ENCODE measurements around the gene RFC5.
A peak's percentile ranks its signal among the peaks of the same experiment; 100 is the strongest.

The RFC5 gene, protein sequence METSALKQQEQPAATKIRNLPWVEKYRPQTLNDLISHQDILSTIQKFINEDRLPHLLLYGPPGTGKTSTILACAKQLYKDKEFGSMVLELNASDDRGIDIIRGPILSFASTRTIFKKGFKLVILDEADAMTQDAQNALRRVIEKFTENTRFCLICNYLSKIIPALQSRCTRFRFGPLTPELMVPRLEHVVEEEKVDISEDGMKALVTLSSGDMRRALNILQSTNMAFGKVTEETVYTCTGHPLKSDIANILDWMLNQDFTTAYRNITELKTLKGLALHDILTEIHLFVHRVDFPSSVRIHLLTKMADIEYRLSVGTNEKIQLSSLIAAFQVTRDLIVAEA

DNA sequence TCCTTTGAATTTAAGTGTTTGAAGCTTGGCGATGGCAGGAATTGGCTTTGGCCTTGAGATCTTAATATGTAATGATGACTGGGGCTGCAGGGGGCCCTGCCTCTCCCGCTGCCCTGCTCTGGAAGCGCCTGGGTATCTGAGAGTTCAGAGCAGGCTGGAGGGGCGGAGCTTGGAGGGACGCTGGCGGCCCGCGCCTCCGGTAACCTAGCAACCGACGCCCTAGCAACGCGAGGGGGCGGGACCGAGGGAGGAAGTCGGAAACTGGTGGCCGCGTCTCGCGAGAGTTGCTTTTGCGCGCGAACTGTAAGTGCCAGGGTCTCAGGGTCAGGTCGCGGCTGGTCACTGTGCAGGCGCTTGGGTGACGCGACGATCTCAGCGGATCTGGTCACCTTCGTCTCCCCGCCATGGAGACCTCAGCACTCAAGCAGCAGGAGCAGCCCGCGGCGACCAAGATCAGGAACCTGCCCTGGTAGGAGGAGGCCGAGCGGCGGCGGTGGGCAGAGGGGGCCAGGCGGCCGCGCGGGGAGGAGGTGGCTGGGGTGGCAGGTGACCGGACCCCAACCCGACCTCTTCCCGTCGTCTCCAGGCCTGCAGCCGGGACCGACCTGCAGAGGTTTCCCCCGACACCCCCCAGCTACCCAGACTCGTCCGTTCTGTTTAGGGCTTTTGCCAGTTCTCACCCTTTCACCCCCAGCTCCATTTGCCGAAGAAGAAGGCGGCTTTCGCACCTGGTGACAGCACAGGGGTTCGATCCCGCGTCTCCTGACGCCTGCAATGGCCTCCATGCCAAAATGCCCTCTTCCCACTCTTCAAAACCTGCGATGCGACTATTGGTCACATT lies at the start of gene RFC5:
Gene RFC5, plus strand, starts transcription at position 280 of the 841 bp plus-strand sequence. Its CDS starts 125 bp downstream, at position 405.
- Histone ChIP-seq H3K27me3 (ENCODE audit: control insufficient read depth in 1 of 2, insufficient read depth in 2 of 2, low read length in 2 of 2) (no peaks in the 10 kb centered on the region), H3K9me3 (ENCODE audit: control insufficient read depth in 1 of 2, low read length in 2 of 2) (no peaks in the 10 kb centered on the region), H3K36me3 (ENCODE audit: control insufficient read depth in 1 of 2, insufficient read depth in 2 of 2, low read length in 2 of 2) (peaks cover 5 to 25% of the 10 kb centered on the region in 2 donors), H3K27ac (ENCODE audit: low read depth, low read length) (no peak within 1 kb of the TSS), H3K4me1 (ENCODE audit: control insufficient read depth in 1 of 2, insufficient read depth in 2 of 2, low read length in 2 of 2) (peaks cover 0 to 11% of the 10 kb centered on the region in 2 donors), H3K9ac (ENCODE audit: low read depth in 1 of 2, low read length in 2 of 2) (peak within 1 kb of the TSS; percentile 83 to 91), H3K4me3 (ENCODE audit: low read depth in 1 of 2, low read length in 2 of 2) (peak within 1 kb of the TSS; percentile 93 to 94)

DNA sequence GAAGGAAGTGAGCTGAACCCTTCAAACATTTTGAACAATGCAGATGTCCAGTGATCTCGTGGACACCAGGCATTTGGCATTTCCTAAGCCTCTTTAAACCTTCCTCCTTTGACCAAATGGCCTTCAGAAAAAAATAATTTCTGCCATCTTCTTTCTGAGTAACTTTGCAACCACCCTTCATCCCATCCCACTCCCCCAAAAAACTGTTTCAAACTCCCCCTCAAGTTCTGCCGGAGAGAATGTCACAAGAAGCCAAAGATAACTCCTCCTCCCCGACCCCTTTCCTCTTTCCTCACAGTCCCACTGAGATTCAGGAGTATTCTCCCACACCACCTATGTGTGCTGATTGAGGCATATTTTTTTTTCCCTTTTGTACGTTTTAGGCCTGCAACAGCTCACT lies 49.5 kb upstream of the RFC5 start:
- no peaks in the 10 kb centered on the region for H3K36me3 ChIP-seq (ENCODE audit: control insufficient read depth in 1 of 2, insufficient read depth in 2 of 2, low read length in 2 of 2)
- H3K9me3 ChIP-seq (ENCODE audit: control insufficient read depth in 1 of 2, low read length in 2 of 2): peaks cover 0 to 5% of the 10 kb centered on the region in 2 donors
- peaks cover 4 to 10% of the 10 kb centered on the region in 2 donors for H3K27me3 ChIP-seq (ENCODE audit: control insufficient read depth in 1 of 2, insufficient read depth in 2 of 2, low read length in 2 of 2)
- H3K4me3 ChIP-seq (ENCODE audit: low read depth in 1 of 2, low read length in 2 of 2): no peak overlapping the region
- no peak overlapping the region for H3K27ac ChIP-seq (ENCODE audit: low read depth, low read length)
- H3K4me1 ChIP-seq (ENCODE audit: control insufficient read depth in 1 of 2, insufficient read depth in 2 of 2, low read length in 2 of 2): no peaks in the 10 kb centered on the region
- H3K9ac ChIP-seq (ENCODE audit: low read depth in 1 of 2, low read length in 2 of 2): no peak overlapping the region

DNA sequence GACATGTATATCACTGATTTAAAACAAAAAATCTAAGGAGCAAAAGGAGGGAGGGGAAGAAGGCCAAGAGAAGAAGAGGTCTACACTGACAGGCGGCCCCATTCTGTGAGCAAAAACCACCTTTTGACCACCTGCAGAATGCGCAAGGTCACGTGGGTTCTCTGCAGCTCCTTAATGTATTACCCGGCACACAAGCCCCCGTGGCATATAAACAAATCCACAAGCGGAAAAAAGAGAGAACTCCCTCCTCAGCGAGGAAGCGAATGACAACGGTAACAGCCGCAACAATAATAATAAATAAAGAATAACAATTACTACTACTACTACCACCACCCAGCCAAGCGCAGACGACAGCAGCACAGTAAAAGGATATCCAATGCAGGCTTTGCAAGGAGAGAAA lies 49.0 kb upstream of the RFC5 start:
- H3K9ac ChIP-seq (ENCODE audit: low read depth in 1 of 2, low read length in 2 of 2): no peak overlapping the region
- H3K9me3 ChIP-seq (ENCODE audit: control insufficient read depth in 1 of 2, low read length in 2 of 2): peaks cover 0 to 5% of the 10 kb centered on the region in 2 donors
- H3K4me3 ChIP-seq (ENCODE audit: low read depth in 1 of 2, low read length in 2 of 2): no peak overlapping the region
- H3K27me3 ChIP-seq (ENCODE audit: control insufficient read depth in 1 of 2, insufficient read depth in 2 of 2, low read length in 2 of 2): peaks cover 4 to 10% of the 10 kb centered on the region in 2 donors
- no peaks in the 10 kb centered on the region for H3K4me1 ChIP-seq (ENCODE audit: control insufficient read depth in 1 of 2, insufficient read depth in 2 of 2, low read length in 2 of 2)
- no peaks in the 10 kb centered on the region for H3K36me3 ChIP-seq (ENCODE audit: control insufficient read depth in 1 of 2, insufficient read depth in 2 of 2, low read length in 2 of 2)
- no peak overlapping the region for H3K27ac ChIP-seq (ENCODE audit: low read depth, low read length)

DNA sequence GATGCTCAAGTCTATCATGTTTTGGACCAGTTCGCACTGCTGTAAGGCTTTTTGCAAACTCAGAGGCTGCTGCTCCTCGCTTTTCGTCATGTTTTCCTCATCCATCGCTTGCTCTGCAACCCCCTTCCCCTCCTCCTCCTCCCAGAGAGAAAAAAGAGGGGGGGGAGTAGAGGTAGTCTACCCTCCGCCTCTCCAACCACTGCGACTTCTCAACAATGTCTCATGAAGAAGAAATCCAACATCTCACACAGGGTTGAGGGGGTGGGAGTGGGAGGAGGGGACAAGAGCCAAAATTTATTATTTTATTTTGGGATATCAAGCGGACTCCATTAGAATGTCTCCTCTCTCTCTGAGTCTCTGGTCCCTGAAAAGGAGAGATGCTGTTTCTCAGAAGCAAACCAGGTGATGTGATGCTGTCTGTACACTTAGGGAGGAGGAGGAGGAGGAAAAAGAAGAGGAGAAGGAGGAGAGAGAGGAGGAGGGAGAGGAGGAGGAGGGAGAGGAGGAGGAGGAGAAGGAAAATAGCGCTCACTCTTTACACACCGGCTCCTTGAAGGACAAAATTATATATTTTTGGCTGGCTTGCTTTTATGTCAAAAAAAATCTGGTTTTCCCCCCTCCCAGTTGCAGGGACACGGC lies 48.2 kb upstream of the RFC5 start:
- no peak overlapping the region for H3K27ac ChIP-seq (ENCODE audit: low read depth, low read length)
- H3K4me3 ChIP-seq (ENCODE audit: low read depth in 1 of 2, low read length in 2 of 2): peak overlapping the region; percentile 49 to 58
- H3K9ac ChIP-seq (ENCODE audit: low read depth in 1 of 2, low read length in 2 of 2): no peak overlapping the region
- peaks cover 0 to 5% of the 10 kb centered on the region in 2 donors for H3K9me3 ChIP-seq (ENCODE audit: control insufficient read depth in 1 of 2, low read length in 2 of 2)
- peaks cover 4 to 10% of the 10 kb centered on the region in 2 donors for H3K27me3 ChIP-seq (ENCODE audit: control insufficient read depth in 1 of 2, insufficient read depth in 2 of 2, low read length in 2 of 2)
- no peaks in the 10 kb centered on the region for H3K36me3 ChIP-seq (ENCODE audit: control insufficient read depth in 1 of 2, insufficient read depth in 2 of 2, low read length in 2 of 2)
- no peaks in the 10 kb centered on the region for H3K4me1 ChIP-seq (ENCODE audit: control insufficient read depth in 1 of 2, insufficient read depth in 2 of 2, low read length in 2 of 2)

DNA sequence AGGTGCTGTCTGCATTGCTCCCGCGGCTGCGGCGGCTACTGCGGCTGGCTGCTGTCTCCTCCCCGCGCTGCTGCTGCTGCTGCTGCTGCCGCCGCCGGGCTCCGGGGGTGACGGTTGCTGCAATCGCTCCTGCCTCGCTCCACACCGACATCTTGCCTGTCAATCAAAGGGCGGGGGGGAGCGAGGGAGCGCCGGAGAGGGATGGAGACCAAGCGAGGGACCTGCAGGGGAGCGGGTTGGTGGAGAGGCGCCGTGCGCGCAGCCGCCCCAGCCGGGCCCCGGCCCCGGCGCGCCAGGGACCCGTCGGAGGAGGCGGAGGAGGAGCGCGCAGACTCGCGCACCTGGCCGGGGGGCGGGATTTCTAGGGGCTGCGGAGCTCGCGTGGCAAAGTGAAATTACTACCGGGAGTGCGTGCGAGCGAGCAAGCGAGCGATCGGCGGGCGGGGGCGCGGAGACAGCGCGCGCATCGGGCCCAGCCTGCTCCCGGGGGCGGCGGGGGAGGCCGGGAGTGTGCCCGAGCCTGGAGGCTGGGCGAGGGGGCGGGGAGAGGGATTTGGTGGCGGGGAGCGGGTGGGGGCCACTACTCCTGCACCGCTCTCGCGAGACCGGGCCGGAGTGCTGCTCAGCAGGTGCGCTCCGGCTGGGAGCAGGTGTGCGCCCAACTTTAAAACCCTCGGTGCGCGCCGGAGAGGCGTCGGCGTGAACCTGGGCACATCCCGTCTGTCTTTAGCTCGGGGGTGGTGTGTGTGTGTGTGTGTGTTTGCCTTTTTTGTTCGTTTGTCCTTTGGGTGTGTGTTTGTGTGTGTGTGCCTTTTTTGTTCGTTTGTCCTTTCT lies 47.5 kb upstream of the RFC5 start, which contains the start of gene KSR2:
Gene KSR2, minus strand, starts transcription at position 165 of the 834 bp plus-strand sequence. CDS start 735 bp downstream, outside the sequence.
- H3K4me1 ChIP-seq (ENCODE audit: control insufficient read depth in 1 of 2, insufficient read depth in 2 of 2, low read length in 2 of 2): no peaks in the 10 kb centered on the region
- peaks cover 4 to 10% of the 10 kb centered on the region in 2 donors for H3K27me3 ChIP-seq (ENCODE audit: control insufficient read depth in 1 of 2, insufficient read depth in 2 of 2, low read length in 2 of 2)
- H3K4me3 ChIP-seq (ENCODE audit: low read depth in 1 of 2, low read length in 2 of 2): peak within 1 kb of the TSS; percentile 49 to 58
- H3K9me3 ChIP-seq (ENCODE audit: control insufficient read depth in 1 of 2, low read length in 2 of 2): peaks cover 0 to 5% of the 10 kb centered on the region in 2 donors
- H3K36me3 ChIP-seq (ENCODE audit: control insufficient read depth in 1 of 2, insufficient read depth in 2 of 2, low read length in 2 of 2): no peaks in the 10 kb centered on the region
- no peak within 1 kb of the TSS for H3K27ac ChIP-seq (ENCODE audit: low read depth, low read length)
- H3K9ac ChIP-seq (ENCODE audit: low read depth in 1 of 2, low read length in 2 of 2): no peak within 1 kb of the TSS

DNA sequence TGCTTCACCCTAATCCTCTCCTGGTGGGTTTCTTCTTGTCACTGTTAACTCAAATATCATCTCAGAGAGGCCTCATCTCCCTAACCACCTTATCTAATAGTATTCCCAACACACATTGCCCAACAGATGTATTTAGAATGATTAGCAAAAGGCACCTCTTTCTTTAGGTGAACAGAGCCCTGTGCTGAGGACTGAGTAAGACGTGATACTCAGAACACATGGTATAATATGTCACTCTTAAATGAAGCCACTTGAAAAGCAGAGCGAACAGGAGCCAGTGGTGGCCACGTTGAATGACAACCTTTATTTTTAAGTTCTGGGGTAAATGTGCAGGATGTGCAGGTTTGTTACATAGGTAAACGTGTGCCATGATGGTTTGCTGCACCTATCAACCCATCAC lies 46.2 kb upstream of the RFC5 start:
- peaks cover 4 to 10% of the 10 kb centered on the region in 2 donors for H3K27me3 ChIP-seq (ENCODE audit: control insufficient read depth in 1 of 2, insufficient read depth in 2 of 2, low read length in 2 of 2)
- no peaks in the 10 kb centered on the region for H3K36me3 ChIP-seq (ENCODE audit: control insufficient read depth in 1 of 2, insufficient read depth in 2 of 2, low read length in 2 of 2)
- H3K4me3 ChIP-seq (ENCODE audit: low read depth in 1 of 2, low read length in 2 of 2): no peak overlapping the region
- peaks cover 0 to 5% of the 10 kb centered on the region in 2 donors for H3K9me3 ChIP-seq (ENCODE audit: control insufficient read depth in 1 of 2, low read length in 2 of 2)
- no peak overlapping the region for H3K27ac ChIP-seq (ENCODE audit: low read depth, low read length)
- no peak overlapping the region for H3K9ac ChIP-seq (ENCODE audit: low read depth in 1 of 2, low read length in 2 of 2)
- no peaks in the 10 kb centered on the region for H3K4me1 ChIP-seq (ENCODE audit: control insufficient read depth in 1 of 2, insufficient read depth in 2 of 2, low read length in 2 of 2)

DNA sequence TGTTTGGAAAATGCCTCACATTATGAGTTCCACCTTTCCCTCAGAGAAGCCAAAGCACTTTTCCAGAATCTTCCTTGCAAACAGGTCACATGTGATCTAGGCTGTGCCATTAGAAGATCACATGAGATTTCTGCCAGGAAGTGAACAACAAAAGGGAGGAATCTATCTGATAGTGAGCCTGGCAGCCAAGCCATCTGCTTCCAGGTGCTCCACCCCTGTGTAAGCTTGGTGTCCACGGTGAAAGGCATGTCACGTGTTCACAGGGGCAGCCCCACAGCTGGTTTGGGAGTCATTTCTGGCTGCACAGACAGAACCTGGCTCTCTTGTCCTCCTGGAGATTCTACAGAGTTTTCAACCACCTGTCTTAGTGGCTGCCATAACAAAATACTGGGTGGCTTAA lies 44.2 kb upstream of the RFC5 start:
- Histone ChIP-seq H3K4me3 (ENCODE audit: low read depth in 1 of 2, low read length in 2 of 2) (no peak overlapping the region), H3K27ac (ENCODE audit: low read depth, low read length) (no peak overlapping the region), H3K4me1 (ENCODE audit: control insufficient read depth in 1 of 2, insufficient read depth in 2 of 2, low read length in 2 of 2) (no peaks in the 10 kb centered on the region), H3K36me3 (ENCODE audit: control insufficient read depth in 1 of 2, insufficient read depth in 2 of 2, low read length in 2 of 2) (no peaks in the 10 kb centered on the region), H3K9me3 (ENCODE audit: control insufficient read depth in 1 of 2, low read length in 2 of 2) (peaks cover 0 to 5% of the 10 kb centered on the region in 2 donors), H3K9ac (ENCODE audit: low read depth in 1 of 2, low read length in 2 of 2) (no peak overlapping the region), H3K27me3 (ENCODE audit: control insufficient read depth in 1 of 2, insufficient read depth in 2 of 2, low read length in 2 of 2) (no peaks in the 10 kb centered on the region)

DNA sequence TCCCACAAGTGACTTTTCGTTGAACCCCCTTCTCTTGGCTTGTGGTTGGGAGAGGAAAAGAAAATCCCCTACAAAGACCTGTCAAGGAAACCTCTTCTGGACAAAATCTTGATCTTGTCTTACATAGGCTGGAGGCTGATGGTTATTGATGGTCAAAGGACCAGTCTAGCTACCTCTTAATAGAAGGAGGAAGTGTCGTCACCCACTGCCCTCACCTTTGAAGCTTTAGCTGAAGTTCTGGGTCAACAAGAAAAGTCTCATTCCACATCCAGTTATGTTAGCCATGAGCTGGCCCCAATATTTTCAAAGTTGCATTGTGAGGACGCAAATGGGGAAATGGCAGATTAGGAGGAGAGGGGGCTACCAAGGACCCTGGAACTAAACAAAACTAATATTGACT lies 41.5 kb upstream of the RFC5 start:
- Histone ChIP-seq H3K27ac (ENCODE audit: low read depth, low read length) (no peak overlapping the region), H3K27me3 (ENCODE audit: control insufficient read depth in 1 of 2, insufficient read depth in 2 of 2, low read length in 2 of 2) (no peaks in the 10 kb centered on the region), H3K9me3 (ENCODE audit: control insufficient read depth in 1 of 2, low read length in 2 of 2) (peaks cover 0 to 5% of the 10 kb centered on the region in 2 donors), H3K36me3 (ENCODE audit: control insufficient read depth in 1 of 2, insufficient read depth in 2 of 2, low read length in 2 of 2) (no peaks in the 10 kb centered on the region), H3K9ac (ENCODE audit: low read depth in 1 of 2, low read length in 2 of 2) (no peak overlapping the region), H3K4me1 (ENCODE audit: control insufficient read depth in 1 of 2, insufficient read depth in 2 of 2, low read length in 2 of 2) (no peaks in the 10 kb centered on the region), H3K4me3 (ENCODE audit: low read depth in 1 of 2, low read length in 2 of 2) (no peak overlapping the region)

DNA sequence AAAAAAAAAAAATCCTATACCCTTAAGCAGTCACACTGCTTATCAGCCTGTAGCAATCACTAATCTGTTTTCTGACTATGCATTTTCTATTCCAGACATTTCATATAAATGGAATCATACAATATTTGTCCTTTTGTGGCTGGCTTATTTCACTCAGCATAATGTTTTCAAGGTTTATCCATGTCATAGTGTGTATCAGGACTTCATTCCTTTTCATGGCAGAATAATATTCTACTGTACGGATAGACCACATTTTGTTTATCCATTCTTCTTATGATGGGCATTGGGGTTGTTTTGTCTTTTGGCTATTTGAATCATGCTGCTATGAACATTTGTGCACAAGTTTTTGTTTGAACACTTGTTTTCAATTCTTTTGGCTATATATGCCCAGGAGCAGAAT lies 39.1 kb upstream of the RFC5 start:
- Histone ChIP-seq H3K27me3 (ENCODE audit: control insufficient read depth in 1 of 2, insufficient read depth in 2 of 2, low read length in 2 of 2) (no peaks in the 10 kb centered on the region), H3K9me3 (ENCODE audit: control insufficient read depth in 1 of 2, low read length in 2 of 2) (no peaks in the 10 kb centered on the region), H3K27ac (ENCODE audit: low read depth, low read length) (no peak overlapping the region), H3K9ac (ENCODE audit: low read depth in 1 of 2, low read length in 2 of 2) (no peak overlapping the region), H3K4me3 (ENCODE audit: low read depth in 1 of 2, low read length in 2 of 2) (no peak overlapping the region), H3K4me1 (ENCODE audit: control insufficient read depth in 1 of 2, insufficient read depth in 2 of 2, low read length in 2 of 2) (no peaks in the 10 kb centered on the region), H3K36me3 (ENCODE audit: control insufficient read depth in 1 of 2, insufficient read depth in 2 of 2, low read length in 2 of 2) (no peaks in the 10 kb centered on the region)

All from duodenal mucosa (tissue), 2 donors.